Activated naive CD4-positive, alpha-beta T cell treated with anti-CD3 and anti-CD28 coated beads, Interleukin-2, amount 50 U/mL, for 24 hours (primary cell): Measurements from ENCODE around the gene AP4B1.
"Not testable (repeated sequence)": the region's sequence is repeated elsewhere in the genome, so short reads cannot be mapped to it uniquely, and the experiment has no call there.

ENCODE experiments used
- H3K27ac Mint-ChIP-seq: one replicate; pipeline ENCODE4 v1.8.0; 2021; ENCODE audit warnings: mild to moderate bottlenecking, mixed read lengths
- H3K27me3 Mint-ChIP-seq: one replicate; pipeline ENCODE4 v1.8.0; 2021; ENCODE audit warnings: mixed read lengths
- H3K36me3 Mint-ChIP-seq: one replicate; pipeline ENCODE4 v1.8.0; 2021; ENCODE audit warnings: mixed read lengths
- H3K4me1 Mint-ChIP-seq: one replicate; pipeline ENCODE4 v1.8.0; 2021; ENCODE audit warnings: mixed read lengths
- H3K4me3 Mint-ChIP-seq: one replicate; pipeline ENCODE4 v1.8.0; 2021; ENCODE audit warnings: mild to moderate bottlenecking, mixed read lengths
- H3K9me3 Mint-ChIP-seq: one replicate; pipeline ENCODE4 v1.8.0; 2021; ENCODE audit warnings: mixed read lengths

The AP4B1 gene

DNA sequence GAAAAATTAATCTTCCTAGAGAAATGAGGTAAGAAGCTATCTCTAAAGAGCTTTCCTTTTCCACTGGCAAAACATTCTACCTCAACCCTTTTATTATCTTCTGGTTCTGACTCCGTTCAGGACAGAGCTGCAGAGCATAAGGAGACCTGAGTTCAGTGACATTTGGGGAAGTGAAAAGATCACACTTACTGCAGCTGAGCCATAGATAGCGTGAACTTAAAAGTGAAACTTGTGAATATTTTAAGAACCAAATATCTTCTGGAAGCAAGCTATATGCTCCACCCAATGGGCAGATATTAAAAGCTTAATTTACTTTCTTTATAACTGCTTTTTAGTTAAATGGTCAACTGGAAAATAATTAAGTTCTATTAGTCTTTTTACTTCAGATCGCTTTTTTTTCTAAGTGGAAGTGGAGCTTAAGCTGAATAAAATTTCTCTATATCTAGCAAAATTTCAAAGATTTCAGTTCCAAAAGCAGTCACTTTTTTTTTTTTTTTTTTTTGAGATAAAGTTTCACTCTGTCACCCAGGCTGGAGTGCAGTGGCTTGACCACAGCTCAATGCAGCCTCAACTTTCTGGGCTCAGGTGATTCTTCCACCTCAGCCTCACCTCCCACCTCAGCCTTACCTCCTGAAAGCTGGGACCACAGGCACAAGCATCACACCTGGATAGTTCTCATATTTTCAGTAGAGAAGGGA is 45.0 kb downstream of the AP4B1 start:
- Mint-ChIP-seq H3K4me1 (peaks cover 41% of the 10 kb centered on the region), H3K27ac (peak overlapping the region; percentile 62), H3K4me3 (peak overlapping the region; percentile 33), H3K27me3 (no peaks in the 10 kb centered on the region), H3K36me3 (peaks cover 34% of the 10 kb centered on the region), H3K9me3 (no peaks in the 10 kb centered on the region)

DNA sequence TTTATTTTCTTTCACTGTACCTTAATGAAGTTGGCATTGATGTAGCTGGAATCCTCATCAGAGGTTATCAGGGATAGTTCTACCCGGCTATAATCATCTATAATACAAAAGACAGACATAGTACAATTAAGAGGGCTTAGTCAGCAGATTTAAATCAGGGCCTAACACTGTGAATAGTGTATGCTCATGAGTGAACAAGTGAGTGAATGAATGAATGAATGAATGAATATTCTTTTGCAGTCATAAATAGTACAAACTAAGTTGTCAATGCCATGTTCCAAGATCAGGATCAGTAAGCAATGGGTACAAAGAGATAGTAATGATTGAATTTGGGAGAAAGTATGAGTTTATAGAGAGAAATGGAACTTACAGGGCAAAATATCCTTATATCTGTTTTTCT is 45.6 kb downstream of the AP4B1 start:
- Mint-ChIP-seq H3K27me3 (no peaks in the 10 kb centered on the region), H3K4me3 (peak overlapping the region; percentile 33), H3K36me3 (peaks cover 36% of the 10 kb centered on the region), H3K4me1 (peaks cover 47% of the 10 kb centered on the region), H3K27ac (peak overlapping the region; percentile 74), H3K9me3 (no peaks in the 10 kb centered on the region)

DNA sequence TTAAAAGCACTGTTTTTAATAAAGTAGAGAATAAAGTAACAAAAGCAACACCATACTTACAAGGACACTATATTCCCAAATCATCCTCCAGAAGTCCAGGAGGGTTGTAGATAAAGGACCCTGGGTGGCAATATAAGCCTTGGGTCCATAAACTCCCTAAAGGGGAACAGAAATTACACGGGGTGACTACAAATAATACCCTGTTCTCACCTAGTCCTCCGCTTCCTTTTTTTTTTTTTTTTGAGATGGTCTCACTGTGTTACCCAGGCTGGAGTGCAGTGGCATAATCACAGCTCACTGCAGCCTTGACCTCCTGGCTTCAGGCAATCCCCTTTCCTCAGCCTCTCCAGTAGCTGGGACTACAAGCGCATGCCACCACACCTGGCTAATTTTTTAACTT is 46.2 kb downstream of the AP4B1 start:
- Mint-ChIP-seq H3K36me3 (peaks cover 34% of the 10 kb centered on the region), H3K4me1 (peaks cover 45% of the 10 kb centered on the region), H3K27ac (no peak overlapping the region)

DNA sequence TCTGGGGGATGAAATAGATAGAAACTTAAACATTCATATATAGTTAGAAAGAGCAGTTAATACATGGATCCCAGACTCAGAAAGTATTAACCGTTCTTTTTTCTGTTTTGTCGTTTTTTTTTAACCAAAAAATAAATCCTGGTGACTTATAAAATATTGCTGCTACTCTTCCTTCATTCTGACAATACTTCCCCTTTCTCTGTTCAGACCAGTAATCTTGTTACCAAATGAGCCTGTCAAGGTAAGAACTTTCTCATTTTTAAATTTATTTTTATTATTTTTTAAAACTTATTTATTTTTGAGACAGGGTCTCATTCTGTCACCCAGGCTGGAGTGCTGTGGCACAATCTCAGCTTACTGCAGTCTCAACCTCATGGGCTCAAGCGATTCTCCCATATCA is 46.8 kb downstream of the AP4B1 start:
- Mint-ChIP-seq H3K9me3 (no peaks in the 10 kb centered on the region), H3K27ac (no peak overlapping the region), H3K4me3 (no peak overlapping the region), H3K36me3 (peaks cover 34% of the 10 kb centered on the region), H3K27me3 (no peaks in the 10 kb centered on the region), H3K4me1 (peaks cover 42% of the 10 kb centered on the region)

More for the DNA sequence above, 46.2 kb downstream of the AP4B1 start:
- Mint-ChIP-seq H3K27me3 (no peaks in the 10 kb centered on the region), H3K4me3 (no peak overlapping the region), H3K9me3 (no peaks in the 10 kb centered on the region)

DNA sequence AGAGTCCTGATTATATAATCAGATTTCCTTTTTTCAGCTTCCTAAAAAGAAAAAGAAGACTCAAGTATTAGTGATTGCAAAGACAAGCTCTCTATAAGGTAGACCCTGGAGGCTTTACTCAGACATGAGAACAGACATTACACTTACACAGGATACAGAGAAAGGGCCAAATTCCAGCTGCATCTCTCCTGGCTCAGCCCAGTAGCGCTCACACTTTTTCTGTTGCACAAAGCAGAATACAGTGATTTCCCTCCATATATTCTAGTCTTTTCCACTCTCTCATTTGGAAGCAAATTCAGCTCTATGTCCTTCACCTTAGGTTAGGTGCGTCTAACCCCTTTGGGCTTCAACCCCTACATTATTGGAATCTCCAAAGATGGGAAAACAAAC is 48.2 kb downstream of the AP4B1 start:
- Mint-ChIP-seq H3K4me3 (no peak overlapping the region), H3K9me3 (no peaks in the 10 kb centered on the region), H3K36me3 (peaks cover 32% of the 10 kb centered on the region), H3K27ac (no peak overlapping the region), H3K27me3 (no peaks in the 10 kb centered on the region), H3K4me1 (peaks cover 34% of the 10 kb centered on the region)

DNA sequence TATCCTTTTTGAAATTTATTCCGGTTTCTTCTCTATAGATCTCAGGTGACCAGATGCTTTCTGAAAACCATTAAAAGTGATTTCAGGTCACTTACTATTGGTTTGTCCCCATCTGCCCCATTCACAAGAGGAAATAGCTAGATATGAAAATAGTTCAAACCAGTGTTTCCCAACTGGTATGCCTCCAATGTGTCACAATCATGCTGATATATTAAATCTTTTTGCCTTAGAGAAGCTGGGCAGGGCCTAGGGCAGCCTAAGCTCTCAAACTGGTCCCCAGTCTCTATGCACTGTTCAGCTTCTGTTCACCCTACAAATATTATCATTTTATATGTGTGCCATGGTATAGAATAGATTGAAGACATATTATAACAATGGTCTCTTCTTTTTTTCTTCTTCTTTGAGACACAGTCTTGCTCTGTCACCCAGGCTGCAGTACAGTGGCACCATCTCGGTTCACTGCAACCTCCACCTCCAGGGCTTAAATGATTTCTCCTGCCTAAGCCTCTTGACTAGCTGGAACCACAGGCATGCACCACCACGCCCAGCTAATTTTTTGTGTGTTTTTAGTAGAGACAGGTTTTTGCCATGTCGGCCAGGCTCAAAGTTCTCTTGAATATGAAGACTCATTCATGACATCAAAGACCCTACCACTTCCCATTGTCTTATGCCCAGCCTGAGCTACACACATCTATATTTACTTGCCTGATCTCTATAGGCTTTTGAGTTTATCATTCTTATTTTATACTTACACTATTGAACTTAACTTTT is 48.8 kb downstream of the AP4B1 start:
- Mint-ChIP-seq H3K4me3 (no peak overlapping the region), H3K36me3 (peaks cover 31% of the 10 kb centered on the region), H3K27me3 (no peaks in the 10 kb centered on the region), H3K4me1 (peaks cover 32% of the 10 kb centered on the region), H3K9me3 (no peaks in the 10 kb centered on the region), H3K27ac (no peak overlapping the region)

DNA sequence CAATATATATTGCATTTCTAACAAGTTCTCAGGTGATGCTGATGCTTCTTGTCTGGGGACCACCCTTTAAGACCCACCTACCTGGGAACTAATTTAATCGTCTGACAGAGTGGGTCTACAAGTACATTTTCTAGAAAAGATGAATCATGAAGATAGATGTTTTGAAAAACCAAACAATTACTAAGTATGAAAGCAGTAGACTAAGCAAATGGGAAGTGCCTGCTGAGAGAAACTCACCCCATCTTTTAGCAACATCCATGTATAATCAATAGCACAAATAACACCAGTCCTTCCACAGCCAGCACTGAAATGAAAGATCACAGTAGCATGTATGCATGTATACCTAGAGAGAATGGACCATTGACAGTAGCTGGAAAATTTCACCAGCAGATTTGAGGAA is 50.4 kb downstream of the AP4B1 start:
- no peaks in the 10 kb centered on the region for H3K9me3 Mint-ChIP-seq
- peaks cover 29% of the 10 kb centered on the region for H3K4me1 Mint-ChIP-seq
- H3K4me3 Mint-ChIP-seq = no peak overlapping the region
- H3K36me3 Mint-ChIP-seq = peaks cover 36% of the 10 kb centered on the region
- no peaks in the 10 kb centered on the region for H3K27me3 Mint-ChIP-seq
- H3K27ac Mint-ChIP-seq = no peak overlapping the region

DNA sequence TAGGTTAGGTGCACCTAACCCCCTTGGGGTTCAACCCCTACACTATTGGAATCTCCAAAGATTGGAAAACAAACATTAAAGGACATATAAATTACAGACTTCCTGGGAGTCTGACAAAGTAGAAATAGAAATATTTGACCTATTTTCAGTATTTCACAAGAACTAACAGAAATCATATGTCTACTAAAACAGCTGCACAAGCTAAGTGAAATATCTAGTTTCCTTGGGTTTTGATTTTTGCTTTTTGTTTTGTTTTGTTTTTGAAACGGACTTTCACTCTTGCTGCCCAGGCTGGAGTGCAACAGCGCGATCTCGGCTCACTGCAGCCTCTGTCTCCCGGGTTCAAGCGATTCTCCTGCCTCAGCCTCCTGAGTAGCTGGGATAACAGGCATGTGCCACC is 51.9 kb downstream of the AP4B1 start:
- peaks cover 36% of the 10 kb centered on the region for H3K36me3 Mint-ChIP-seq
- H3K27me3 Mint-ChIP-seq = not testable (repeated sequence)

DNA sequence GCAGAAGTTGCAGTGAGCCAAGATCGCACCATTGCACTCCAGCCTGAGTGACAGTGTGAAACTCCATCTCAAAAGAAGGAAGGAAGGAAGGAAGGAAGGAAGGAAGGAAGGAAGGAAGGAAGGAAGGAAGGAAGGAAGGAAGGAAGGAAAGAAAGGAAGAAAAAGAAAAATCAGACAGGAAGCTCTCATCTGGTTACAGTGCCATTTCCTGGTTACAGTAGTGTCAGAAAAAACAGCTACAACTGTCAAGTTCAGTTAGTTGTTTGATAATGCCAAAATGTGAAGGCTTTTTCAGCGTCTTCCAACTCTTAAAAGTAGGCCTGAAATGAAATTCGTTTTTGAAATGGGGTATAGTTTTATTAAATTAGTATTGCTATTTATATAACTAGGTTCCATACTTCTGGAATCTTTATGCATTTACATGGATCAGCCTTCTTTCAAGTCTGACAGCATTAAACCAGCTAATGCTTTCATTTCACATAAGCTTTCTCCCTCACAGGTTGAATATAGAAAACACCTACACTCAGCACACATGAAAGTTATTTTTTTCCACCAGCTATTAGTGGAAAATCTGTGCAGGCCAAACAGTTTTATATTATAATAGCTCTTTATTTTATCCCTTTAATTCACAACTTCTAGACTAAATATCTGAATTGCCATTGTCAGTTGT is 54.3 kb downstream of the AP4B1 start:
- peaks cover 37% of the 10 kb centered on the region for H3K36me3 Mint-ChIP-seq
- H3K4me3 Mint-ChIP-seq = peak overlapping the region; percentile 60
- no peaks in the 10 kb centered on the region for H3K27me3 Mint-ChIP-seq
- peak overlapping the region; percentile 92 for H3K27ac Mint-ChIP-seq
- peaks cover 22% of the 10 kb centered on the region for H3K4me1 Mint-ChIP-seq
- no peaks in the 10 kb centered on the region for H3K9me3 Mint-ChIP-seq

More for the DNA sequence above, 51.9 kb downstream of the AP4B1 start:
- not testable (repeated sequence) for H3K9me3 Mint-ChIP-seq, H3K4me3 Mint-ChIP-seq, H3K27ac Mint-ChIP-seq
- peaks cover 22% of the 10 kb centered on the region for H3K4me1 Mint-ChIP-seq

DNA sequence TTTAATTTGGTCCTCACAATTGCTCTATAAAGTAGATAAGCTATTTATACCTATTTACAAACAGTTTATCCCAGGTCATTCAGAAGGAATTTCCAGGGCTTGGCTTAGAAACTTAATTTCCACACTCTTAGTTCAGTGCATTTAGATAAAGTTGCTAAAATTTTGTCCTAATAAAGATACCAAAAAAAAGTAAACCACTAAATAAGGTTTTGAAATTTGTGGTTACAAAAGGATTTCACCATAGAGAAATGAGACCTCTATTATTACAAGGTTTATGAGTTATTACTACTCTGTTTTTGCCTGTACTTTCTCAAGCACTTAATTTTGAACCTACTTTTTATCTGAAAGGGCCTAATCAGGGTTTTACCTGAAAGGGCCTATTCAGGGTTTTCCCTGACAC is 55.5 kb downstream of the AP4B1 start:
- Mint-ChIP-seq H3K9me3 (no peaks in the 10 kb centered on the region), H3K36me3 (peaks cover 27% of the 10 kb centered on the region), H3K27ac (no peak overlapping the region), H3K4me3 (no peak overlapping the region), H3K27me3 (no peaks in the 10 kb centered on the region), H3K4me1 (peaks cover 18% of the 10 kb centered on the region)

DNA sequence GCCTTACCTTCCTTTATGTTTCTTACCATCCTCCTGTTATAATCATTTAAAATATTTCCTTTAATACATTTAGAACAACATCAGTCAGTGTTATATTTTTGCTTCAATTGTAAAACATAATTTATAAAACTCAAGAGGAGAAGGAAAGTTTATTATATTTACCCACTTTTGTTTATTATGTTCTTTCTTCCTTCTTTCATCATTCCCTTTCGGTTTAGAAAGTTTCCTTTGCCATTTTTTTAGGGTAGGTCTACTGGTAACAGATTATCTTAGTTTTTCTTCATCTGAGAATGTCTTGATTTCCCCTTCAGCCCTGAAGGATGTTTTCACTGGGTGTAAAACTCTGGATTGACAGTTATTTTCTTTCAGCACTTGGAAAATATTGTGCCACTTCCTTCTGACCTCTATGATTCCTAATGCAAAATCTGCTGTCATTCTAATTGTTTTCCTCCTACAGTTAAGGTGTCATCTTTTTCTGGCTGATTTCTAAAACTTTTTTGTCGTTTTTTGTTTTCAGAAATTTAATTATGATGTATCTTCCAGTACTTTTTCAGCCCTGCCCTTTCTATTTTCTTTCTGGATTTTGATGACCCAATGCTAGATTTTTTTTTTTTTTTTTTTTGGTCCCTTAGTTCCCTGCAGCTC is 58.1 kb downstream of the AP4B1 start:
- H3K4me1 Mint-ChIP-seq = peaks cover 14% of the 10 kb centered on the region
- no peaks in the 10 kb centered on the region for H3K9me3 Mint-ChIP-seq
- peaks cover 30% of the 10 kb centered on the region for H3K36me3 Mint-ChIP-seq
- peak overlapping the region; percentile 23 for H3K27ac Mint-ChIP-seq
- no peak overlapping the region for H3K4me3 Mint-ChIP-seq
- H3K27me3 Mint-ChIP-seq = no peaks in the 10 kb centered on the region
